GM19395 (cell line): Measurements from ENCODE around the gene KCNT1.

Source experiments
- ATAC-seq: cut with Tn5 transposase; IDR thresholded peaks from one replicate; pipeline ENCODE4 v1.9.1; 2021; ENCODE audit warnings: mild to moderate bottlenecking, moderate library complexity; ENCODE audit not compliant: unreplicated experiment

KCNT1 gene

DNA sequence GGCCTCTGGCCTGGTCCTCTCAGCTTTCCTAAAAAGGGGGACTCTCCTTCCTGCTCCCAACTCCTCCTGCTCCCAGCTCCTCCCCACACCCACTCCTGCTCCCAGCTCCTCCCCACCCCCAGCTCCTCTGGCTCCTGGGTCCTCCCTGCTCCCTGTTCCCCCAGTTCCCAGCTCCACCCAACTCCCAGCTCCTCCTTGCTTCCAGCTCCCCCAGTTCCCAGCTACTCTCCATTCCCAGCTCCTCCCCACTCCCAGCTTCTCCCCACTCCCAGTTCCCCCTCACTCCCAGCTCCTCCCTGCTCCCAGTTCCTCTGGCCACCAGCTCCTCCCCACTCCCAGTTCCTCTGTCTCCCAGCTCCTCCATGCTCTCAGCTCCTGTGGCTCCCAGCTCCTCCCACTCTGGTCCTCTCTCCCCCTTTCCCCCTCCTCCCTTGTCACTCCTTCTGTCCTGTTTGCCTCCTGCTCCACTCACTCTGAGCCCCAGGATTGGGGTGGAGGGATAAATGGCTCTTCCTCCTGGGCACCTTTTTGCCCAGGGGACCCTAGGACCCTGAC lies 75.7 kb downstream of the KCNT1 start:
- ATAC-seq, result no peak

DNA sequence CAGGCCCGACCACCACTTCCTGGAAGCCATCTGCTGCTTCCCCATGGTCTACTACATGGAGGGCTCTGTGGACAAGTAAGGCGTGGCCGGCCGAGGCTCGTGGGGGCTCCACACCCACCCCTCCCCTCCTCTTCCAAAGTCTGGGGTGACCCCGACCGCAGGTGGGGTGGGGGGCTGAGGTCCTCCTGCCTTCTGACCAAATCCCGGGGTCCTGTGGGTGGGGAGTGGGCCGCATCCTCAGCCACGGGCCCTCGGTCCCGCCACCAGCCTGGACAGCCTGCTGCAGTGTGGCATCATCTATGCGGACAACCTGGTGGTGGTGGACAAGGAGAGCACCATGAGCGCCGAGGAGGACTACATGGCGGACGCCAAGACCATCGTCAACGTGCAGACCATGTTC lies 76.4 kb downstream of the KCNT1 start:
- no peak for ATAC-seq

DNA sequence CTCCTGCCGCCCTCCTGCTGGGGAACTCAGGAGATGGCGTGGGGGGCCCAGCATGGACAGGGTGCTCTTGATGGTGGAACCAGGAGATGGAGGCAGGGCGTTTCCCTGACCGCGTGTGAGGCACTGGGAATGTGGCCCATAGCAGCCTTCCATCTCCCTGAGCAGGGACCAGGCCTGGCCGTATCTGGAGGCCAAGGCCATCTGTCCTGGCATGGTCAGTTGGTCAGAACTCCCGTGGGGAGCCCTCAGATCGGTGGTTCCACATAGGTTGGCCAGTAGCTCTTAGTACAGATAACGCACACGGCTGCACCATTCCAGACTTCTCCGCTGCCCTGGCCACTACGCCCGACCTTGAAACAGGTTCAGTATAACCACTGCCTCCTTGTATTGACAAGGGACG lies 77.6 kb downstream of the KCNT1 start:
- no peak for ATAC-seq

DNA sequence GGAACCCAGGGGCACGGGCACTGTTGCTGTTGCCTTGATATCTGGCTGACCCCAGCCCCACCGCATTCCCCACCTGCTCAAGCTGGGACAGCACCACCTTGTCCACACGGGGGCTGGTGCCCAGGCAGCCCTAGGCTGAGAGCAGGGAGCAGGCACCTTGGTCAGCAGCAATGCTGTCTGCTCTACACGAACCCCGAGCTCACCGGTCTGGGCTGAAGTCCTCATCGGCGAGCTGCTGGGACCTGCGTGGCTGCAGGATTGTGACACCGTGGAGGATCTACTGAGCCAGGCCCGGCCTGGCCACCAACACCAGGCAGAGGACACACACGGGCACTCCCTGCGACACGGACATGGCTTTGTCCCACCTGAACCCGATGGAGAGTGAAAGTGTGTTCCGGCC lies 78.1 kb downstream of the KCNT1 start:
- ATAC-seq, result no peak

DNA sequence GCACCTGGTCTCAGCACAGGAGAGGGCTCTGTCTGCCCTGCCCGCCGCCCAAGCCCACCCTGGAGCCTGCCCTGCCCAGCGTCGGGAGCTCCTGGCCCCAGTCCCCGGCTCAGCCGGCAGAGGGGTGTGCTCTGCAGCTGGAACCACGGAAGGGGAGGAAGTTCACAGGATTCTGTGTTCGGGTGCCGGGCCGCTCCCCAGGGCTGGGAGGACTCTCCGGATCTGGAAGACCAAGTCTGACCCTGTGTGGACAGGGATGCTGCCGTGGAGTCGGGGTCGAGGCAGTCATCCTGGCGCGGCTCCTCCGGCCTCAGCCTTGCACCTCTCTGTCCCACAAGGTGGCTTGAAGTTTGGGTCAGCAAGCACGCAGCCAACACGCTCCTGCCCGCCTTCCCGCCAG lies 78.6 kb downstream of the KCNT1 start:
- no peak for ATAC-seq

DNA sequence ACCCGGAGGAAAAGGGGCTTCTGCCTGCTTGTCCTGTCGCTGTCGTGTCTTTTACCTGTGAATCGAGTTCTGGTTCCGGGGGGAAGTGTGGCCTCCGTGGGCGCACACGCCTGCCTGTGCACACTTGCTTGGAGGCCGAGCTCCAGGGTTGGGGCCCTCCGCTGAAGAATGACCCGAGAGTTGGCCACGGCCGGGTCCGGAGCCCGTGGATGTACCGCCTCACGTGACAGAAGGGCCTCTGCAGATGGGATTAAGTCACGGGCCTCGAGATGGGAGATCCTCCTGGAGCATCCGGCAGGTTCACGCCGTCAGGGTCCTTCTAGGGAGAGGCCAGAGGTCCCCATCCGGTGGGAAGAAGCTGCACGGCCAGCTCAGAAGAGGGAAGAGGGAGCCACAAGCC lies 81.0 kb downstream of the KCNT1 start:
- ATAC-seq, result no peak

DNA sequence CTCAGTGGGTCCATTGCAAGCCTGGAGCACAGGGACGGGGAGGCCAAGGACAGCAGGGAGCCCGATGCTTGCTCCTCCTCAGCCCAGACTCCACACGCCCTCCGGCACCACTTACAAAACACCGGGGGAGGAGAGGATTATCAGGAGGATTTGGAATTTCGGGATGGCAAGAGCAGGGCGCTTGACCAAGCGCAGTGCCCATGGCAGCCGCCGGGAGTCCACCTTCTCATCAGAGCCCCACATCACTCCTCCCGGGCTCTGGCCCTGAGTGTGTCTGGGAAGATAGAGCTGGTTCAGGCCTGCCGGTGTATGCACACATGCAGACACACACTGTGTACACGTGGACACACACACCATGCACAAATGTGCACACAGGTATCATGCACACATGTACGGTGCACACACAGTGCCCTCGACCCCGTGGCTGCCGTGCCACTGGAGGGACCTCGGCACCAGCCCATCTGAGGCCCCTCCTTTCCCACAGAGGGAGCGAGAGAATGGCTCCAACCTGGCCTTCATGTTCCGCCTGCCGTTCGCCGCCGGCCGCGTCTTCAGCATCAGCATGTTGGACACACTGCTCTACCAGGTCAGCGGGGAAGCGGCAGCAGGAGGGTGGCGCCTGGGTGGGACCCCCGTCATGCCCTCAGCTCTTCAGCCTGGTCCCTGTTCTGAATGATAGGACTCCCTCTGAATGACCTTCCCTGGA lies 81.7 kb downstream of the KCNT1 start:
- ATAC-seq, result no peak

DNA sequence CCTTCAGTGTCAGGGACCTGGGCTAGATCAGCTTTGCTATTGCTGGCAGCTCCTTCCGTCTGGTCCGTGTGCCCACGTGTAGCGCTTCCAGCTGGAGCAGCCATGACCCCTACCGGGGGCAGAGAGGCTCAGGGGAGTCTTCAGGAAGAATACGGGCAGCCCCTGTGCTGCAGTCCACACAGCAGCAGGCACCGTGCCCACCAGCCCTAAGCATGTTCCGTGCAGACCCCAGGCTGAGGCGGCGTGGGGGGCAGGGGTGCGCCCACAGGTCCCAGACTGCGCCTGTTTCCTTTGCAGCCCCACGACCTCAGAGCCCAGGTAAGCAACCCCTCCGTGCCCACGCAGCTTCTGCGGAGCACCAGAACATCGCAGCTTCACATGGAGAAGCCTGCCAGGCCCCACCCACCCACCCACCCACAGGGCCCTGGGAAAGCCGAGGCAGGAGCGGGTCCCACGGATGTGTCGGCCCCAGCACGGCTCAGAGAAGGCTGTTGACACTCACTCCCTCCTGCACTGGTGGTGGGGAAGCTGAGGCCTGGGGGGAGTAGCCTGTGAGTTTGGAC lies 83.1 kb downstream of the KCNT1 start:
- ATAC-seq, result no peak

DNA sequence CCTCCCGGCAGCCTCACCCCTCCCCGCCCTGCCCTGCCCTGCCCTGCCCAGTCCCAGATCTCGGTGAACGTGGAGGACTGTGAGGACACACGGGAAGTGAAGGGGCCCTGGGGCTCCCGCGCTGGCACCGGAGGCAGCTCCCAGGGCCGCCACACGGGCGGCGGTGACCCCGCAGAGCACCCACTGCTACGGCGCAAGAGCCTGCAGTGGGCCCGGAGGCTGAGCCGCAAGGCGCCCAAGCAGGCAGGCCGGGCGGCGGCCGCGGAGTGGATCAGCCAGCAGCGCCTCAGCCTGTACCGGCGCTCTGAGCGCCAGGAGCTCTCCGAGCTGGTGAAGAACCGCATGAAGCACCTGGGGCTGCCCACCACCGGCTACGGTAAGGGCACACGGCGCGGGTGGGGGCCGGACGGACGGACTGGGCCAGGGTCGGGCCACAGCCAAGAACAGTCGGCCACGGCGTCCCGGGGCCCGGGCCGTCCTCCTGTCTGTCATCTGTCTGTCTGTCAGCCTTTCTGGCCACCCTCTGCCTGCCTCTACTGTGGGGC lies 84.2 kb downstream of the KCNT1 start:
- ATAC-seq, result no peak

DNA sequence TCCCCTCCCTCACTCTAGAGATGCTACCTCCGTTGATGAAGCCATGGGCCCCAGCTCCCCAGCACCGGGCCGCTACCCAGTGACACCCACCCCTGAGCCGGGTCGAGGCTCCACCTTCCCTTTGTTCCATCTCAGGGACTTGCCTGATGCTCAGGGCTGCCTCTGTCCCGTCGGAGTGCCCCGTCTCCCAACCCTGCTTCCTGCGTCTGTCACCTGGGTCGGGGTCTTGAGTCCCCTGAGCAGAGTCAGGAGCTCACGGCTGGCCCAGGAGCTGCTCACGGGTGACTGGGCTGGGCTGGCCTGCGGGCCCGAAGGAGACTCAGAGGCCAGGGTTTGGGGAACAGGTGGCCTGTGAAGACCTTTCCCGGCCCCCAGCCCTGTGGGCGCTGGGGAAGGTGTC lies 85.3 kb downstream of the KCNT1 start:
- ATAC-seq, result no peak

DNA sequence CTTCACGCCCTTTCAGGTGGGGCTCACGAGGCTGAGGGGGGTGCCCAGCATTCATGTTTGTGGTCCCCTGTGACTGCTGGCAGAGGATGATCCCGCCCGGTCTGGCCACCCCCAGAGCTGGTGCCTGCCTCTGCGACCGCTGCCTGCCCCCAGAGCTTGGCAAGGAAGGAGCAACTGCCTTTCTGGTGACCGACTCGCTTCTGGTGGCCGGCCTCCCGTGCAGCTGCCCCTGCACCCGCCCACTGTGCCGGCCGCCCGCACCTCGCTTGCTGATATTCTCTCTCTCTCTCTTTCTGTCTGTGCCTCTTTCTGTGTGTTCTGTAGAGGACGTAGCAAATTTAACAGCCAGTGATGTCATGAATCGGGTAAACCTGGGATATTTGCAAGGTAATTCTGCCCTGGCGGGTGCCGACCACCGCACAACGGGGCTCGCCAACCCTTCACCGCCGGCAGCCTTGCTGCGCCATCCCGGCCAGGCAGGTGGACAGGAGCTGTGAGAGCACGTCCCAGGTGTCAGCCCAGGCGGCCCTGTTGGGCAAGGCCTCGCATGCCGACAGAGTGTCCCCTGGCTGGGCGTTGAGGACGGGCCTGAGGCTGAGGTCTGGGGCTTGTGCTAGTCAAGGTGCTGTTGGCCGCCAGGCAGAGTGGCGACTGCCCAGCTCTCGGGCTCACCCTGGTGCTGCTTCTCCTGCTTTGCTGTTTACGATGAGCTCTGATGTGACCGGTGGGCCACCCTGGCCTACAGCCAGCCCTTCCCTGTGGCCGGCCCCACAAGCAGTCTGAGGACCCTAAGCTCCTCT lies 86.0 kb downstream of the KCNT1 start:
- no peak for ATAC-seq

DNA sequence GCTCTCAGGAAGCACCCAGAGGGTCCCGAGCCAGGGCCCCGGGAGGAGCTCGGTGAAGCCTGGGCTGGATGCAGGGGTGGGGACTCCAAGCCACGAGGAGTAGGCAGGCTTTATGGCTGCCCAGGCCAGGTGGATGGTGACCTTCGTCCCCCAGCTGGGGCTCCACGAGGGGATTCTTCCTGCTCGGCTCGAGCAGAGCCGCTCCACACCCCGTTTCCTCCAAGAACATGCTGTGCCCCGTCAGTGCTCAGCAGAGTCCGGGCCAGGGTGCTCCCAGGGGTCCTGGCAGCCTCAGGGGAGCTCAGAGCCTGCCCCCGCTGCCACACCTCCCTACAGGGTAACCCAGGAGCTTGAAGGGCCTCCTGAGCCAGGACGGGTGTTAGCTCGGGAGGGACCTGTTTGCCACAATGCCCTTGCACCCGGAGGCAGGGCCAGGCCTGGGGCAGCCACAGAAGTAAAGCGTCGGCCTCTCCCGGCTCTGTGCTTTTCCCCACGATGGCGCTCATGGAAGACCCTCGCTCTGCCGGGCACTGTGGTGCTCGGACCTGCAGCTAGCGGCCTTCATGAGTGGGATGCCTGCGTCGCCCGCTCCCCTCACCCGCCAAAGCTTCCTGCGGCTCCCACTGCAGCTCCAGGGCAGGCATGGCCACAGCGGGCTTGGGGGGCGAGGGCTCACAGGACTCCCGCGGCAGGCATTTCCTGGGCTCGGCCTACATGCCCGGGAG lies 86.8 kb downstream of the KCNT1 start:
- no peak for ATAC-seq

DNA sequence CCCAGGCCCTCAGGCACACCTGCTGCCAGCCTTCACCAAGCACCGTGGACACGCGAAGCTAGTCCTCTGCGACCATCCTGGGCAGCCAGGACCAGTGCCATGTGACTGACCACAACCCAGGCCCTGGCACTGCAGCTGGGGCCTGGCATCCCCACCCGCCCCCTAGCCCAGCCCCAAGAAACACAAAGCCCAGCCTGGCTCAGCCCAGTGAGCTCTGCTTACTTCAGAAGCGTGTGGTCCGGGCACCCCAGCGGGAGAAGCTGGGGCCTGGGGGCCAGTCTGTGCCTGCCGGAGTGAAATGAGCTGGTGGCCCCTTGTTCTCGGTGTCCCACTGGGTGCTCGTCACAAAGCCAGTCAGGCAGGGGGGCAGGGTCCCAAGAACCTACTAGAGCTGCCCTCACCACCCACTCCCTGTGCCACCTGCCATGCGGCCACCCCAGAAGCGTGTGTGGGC lies 87.9 kb downstream of the KCNT1 start:
- ATAC-seq, result no peak

DNA sequence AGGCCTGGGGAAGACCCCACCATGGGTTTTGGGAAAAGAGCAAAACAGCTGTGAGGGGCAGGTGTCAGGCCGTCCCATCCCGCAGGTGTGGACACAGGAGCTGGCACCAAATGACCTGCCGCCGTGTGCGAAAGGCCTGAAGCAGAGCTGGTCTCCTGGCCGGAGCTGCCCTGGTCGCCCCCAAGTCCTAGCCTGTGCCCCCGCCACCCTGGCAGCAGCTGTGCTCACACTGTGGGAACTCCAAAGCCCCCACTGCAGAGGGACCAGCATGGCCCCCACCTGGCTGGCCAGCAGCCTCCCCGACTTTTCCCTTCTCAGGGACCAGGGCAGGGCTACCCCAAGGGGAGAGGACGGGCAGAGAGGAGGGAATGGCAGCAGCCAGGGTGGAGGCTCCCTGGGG lies 88.4 kb downstream of the KCNT1 start:
- ATAC-seq, result no peak

DNA sequence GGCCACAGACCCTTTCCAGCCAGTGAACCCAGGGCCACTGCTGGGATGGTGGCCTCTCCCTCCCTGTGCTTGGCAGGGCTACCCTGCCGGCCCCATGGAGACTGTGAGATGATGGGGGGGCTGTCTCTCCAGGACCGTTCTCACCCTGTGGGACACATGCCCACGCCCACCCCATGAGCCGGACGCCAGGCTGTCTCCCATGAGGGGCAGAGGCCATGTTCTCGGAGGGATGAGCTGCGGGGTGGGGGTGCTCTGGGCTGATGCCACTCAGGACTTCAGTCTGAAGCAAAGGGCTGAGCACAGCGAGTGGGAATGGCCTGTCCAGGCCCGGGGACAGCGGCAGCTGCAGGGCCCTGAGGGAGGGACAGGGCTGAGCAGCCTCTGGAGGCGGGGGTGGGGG lies 88.9 kb downstream of the KCNT1 start:
- ATAC-seq, result no peak

DNA sequence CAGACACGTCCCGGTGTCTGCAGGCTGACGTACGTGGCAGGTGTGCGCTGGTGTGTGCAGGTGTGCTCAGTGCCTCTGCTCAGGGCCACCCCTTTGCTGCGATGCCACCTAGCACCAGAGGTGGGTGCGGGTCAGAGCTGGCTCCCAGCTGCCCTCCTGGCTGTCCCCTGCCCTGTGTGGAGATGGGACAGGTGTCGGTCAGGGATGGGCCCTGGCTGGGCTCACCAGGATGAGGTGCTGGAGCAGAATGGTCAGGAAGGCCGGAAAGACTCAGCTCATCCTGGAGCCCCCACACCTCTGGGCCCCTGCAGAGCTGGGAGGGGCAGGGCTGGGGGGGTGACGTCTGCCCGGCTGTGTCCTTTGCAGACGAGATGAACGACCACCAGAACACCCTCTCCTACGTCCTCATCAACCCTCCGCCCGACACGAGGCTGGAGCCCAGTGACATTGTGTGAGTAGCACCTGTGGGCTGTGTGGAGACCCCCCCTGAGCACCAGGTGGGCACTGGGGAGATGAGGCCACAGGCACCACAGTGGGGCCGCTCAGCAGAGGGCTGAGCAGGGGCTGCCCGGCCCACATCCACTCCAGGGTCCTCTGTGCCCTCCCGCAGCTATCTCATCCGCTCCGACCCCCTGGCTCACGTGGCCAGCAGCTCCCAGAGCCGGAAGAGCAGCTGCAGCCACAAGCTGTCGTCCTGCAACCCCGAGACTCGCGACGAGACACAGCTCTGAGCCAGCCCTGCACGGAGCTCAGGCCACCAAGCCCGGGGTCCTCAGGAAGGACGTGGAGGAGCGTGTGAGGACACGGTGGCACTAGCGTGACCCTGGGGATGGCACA lies 89.7 kb downstream of the KCNT1 start:
- ATAC-seq, result no peak

DNA sequence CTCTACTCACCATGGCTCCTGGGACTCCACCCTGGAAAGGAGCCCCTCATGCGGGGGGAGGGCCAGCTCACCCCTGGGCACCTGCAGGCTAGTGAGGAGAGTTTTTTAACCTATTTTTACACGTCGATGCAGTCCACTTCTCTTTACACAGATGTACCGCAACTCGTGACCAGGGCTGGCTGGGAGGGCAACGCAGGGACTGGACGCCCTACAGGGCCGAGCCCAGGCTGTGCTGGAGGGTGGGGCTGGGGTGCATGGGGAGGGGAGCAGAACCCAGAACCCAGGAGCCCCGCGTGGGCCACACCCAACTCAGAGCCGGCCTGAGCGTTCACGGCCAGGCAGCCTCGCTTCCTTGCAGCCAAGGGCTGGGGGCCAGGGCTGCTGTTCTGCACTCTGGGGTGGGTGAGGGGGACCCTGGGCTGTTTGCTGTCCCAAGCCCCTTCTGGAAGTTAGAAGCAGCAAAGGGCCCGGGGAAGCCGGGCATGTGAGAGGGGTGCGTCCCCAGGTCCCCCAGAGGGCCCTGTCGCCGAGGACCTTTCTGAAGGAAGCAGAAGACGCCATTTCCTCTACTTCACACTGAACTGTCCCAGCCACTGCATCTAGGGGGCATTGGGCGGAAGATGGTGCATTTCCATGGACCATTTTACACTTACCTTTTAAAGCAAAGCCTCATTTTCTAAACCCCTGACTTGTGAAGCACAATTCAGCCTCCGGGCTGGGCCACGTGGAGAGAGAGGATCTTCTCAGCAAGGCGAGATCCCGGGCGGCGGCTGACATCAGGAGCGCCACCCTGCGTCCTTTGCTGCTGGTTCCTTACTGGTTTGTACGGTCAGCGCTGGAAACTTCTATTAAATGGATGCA lies 90.5 kb downstream of the KCNT1 start:
- ATAC-seq, result no peak

DNA sequence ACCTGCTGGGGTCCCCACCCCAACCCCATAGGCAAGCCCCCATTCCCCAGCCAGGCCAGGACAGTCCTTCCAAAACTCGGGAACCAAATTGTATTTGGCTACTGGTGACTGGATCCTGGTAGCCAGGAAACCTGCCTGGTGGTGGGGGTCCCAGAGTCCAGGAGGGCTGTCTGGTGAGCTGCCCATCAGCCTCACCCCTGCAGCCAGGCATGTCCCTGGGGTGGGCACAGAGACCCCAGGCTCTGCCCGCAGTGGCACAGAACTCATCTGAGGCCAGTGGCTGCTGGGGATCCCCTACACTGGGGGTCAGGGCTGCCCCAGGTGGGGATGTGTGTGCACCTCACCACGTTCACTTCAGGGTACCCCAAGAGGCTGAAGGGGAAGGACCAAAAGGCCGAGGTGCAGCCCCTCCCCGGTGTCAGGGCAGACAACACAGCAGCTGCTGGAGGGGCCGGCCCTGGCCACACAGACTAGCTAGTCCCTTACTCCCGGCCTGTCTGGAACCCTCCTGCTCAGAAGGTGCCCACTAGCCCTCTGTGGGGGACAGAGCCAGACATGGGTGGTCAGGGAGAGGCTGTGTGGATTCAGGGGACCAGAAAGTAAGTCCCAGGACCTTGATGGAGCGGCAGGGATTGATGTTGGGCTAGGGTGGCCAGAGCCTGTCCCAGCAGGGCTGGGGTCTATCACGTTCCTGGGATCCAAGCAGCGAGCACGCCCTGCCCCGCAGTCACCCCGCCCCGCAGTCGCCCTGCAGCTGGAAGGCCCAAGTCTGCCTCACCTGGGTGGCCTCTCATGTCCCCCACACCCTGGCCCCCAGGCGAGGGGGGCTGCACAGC lies 91.5 kb downstream of the KCNT1 start:
- no peak for ATAC-seq
